HG03457 (cell line): ENCODE results near the gene OR2C3.
A peak's percentile ranks its signal among the peaks of the same experiment; 100 is the strongest.
"Not testable (repeated sequence)": the region's sequence is repeated elsewhere in the genome, so short reads cannot be mapped to it uniquely, and the experiment has no call there.

Source experiments
- ATAC-seq: cut with Tn5 transposase; IDR thresholded peaks from one replicate; pipeline ENCODE4 v1.9.1; 2021; ENCODE audit warnings: moderate number of reproducible peaks; ENCODE audit not compliant: unreplicated experiment

Gene OR2C3

GRCh38 chr1:247518613-247518891 is 17.7 kb downstream of the OR2C3 start:
- ATAC-seq = no peak

- ATAC-seq = no peak
Observed at GRCh38 chr1:247517795-247518612, 18.2 kb downstream of the OR2C3 start.

- no peak for ATAC-seq
Observed at GRCh38 chr1:247506831-247507230, 29.4 kb downstream of the OR2C3 start.

GRCh38 chr1:247500865-247501264 is 35.4 kb downstream of the OR2C3 start:
- no peak for ATAC-seq

GRCh38 chr1:247496581-247497285 is 39.5 kb downstream of the OR2C3 start:
- no peak for ATAC-seq

GRCh38 chr1:247494767-247495166 is 41.5 kb downstream of the OR2C3 start:
- ATAC-seq = no peak

- ATAC-seq = no peak
Observed at GRCh38 chr1:247493106-247493505, 43.1 kb downstream of the OR2C3 start.

- no peak for ATAC-seq
Observed at GRCh38 chr1:247491328-247491727, 44.9 kb downstream of the OR2C3 start.

GRCh38 chr1:247487057-247487456 is 49.2 kb downstream of the OR2C3 start:
- peak; percentile 76 for ATAC-seq

- ATAC-seq = no peak
Observed at GRCh38 chr1:247482747-247483146, 53.5 kb downstream of the OR2C3 start.

- not testable (repeated sequence) for ATAC-seq
Observed at GRCh38 chr1:247476328-247477058, 59.7 kb downstream of the OR2C3 start.

GRCh38 chr1:247475793-247476192 is 60.4 kb downstream of the OR2C3 start:
- ATAC-seq = no peak
